OCI-LY3 (cell line): Measurements from ENCODE around the gene TMIGD3.

ENCODE experiments used
- H2AFZ ChIP-seq: fragments of 200-600, 300-600 bp; shearing (Covaris generic); 2 replicates; pipeline ENCODE4 v1.6.0; 2014; ENCODE audit warnings: antibody characterized with exemption, low read depth, low read length
- H3K27ac ChIP-seq: fragments of 200-600, 300-600 bp; sonication (generic); 2 replicates; pipeline ENCODE4 v1.5.1; 2014; ENCODE audit warnings: mild to moderate bottlenecking, low read length, moderate library complexity, mixed read lengths
- H3K27me3 ChIP-seq: fragments of 200-600, 300-600 bp; sonication (generic); 2 replicates; pipeline ENCODE4 v1.6.1; 2014; ENCODE audit warnings: low read depth, low read length, mixed read lengths
- H3K36me3 ChIP-seq: fragments of 200-600, 300-600 bp; sonication (generic); replicated peaks from 2 replicates; pipeline ENCODE3; 2014; ENCODE audit warnings: low read depth, low read length, mixed read lengths
- H3K4me1 ChIP-seq: fragments of 300-600, 200-600 bp; sonication (generic); 2 replicates; pipeline ENCODE4 v1.6.1; 2014; ENCODE audit warnings: low read length, mixed read lengths
- H3K4me2 ChIP-seq: fragments of 200-600, 300-600 bp; sonication (generic); 2 replicates; pipeline ENCODE4 v1.6.1; 2014; ENCODE audit warnings: low read length, mixed read lengths
- H3K4me3 ChIP-seq: fragments of 300-600, 200-600 bp; sonication (generic); 2 replicates; pipeline ENCODE4 v1.5.1; 2014; ENCODE audit warnings: antibody characterized with exemption, mild to moderate bottlenecking, low read length, moderate library complexity
- H3K79me2 ChIP-seq: fragments of 300-600, 200-600 bp; shearing (Covaris generic); 2 replicates; pipeline ENCODE4 v1.6.1; 2014; ENCODE audit warnings: mild to moderate bottlenecking, low read length, mixed read lengths
- H3K9ac ChIP-seq: fragments of 300-600, 200-600 bp; shearing (Covaris generic); 2 replicates; pipeline ENCODE4 v1.6.0; 2014; ENCODE audit warnings: mild to moderate bottlenecking, low read length, moderate library complexity
- H3K9me3 ChIP-seq: fragments of 200-600, 300-600 bp; shearing (Covaris generic); 2 replicates; pipeline ENCODE4 v1.6.1; 2014; ENCODE audit warnings: low read length, mixed read lengths; ENCODE audit not compliant: insufficient read depth
- H4K20me1 ChIP-seq: fragments of 200-600, 300-600 bp; sonication (generic); 2 replicates; pipeline ENCODE4 v1.6.1; 2016; ENCODE audit warnings: low read length, mixed read lengths; ENCODE audit not compliant: insufficient read depth
- CTCF ChIP-seq: fragments of 200-600, 300-600 bp; sonication (generic); IDR thresholded peaks from 2 replicates; pipeline ENCODE4 v1.5.1; 2014; ENCODE audit warnings: antibody characterized with exemption, low read length, low read depth
- EZH2phosphoT487 ChIP-seq: fragments of 200-600 bp; shearing (Covaris generic); IDR thresholded peaks from 2 replicates; pipeline ENCODE4 v1.6.1; 2018; ENCODE audit warnings: antibody characterized with exemption, mixed run types, low read depth

The TMIGD3 gene

GRCh38 chr1:111470596-111470995 is 32.8 kb downstream of the TMIGD3 start:
- peaks cover 16% of the 10 kb centered on the region for H3K4me1 ChIP-seq
- H3K9ac ChIP-seq, result peak overlapping the region; percentile 55; the same call in 1 of the 2 replicates
- peak overlapping the region; percentile 79 for H3K27ac ChIP-seq
- no peaks in the 10 kb centered on the region for H3K9me3 ChIP-seq
- H3K4me3 ChIP-seq, result peak overlapping the region; percentile 64
- peak overlapping the region; percentile 92 for H3K4me2 ChIP-seq
- no peaks in the 10 kb centered on the region for H3K79me2 ChIP-seq
- peak overlapping the region; percentile 63; the same call in 1 of the 2 replicates for H2AFZ ChIP-seq
- no peaks in the 10 kb centered on the region for H4K20me1 ChIP-seq
- H3K27me3 ChIP-seq, result no peaks in the 10 kb centered on the region
- TF ChIP-seq CTCF (no peak), EZH2phosphoT487 (no peak)
- H3K36me3 ChIP-seq, result peaks cover 15% of the 10 kb centered on the region

GRCh38 chr1:111469539-111469938 is 33.9 kb downstream of the TMIGD3 start:
- no peak for TF ChIP-seq CTCF
- TF ChIP-seq EZH2phosphoT487, result no peak
- Histone ChIP-seq H3K4me1 (peaks cover 16% of the 10 kb centered on the region), H3K27me3 (no peaks in the 10 kb centered on the region), H3K9me3 (no peaks in the 10 kb centered on the region), H3K9ac (no peak overlapping the region), H3K36me3 (peaks cover 15% of the 10 kb centered on the region), H2AFZ (no peak overlapping the region), H3K4me3 (no peak overlapping the region), H4K20me1 (no peaks in the 10 kb centered on the region), H3K27ac (no peak overlapping the region), H3K4me2 (no peak overlapping the region), H3K79me2 (no peaks in the 10 kb centered on the region)

- Histone ChIP-seq H3K9me3 (no peaks in the 10 kb centered on the region), H3K27me3 (no peaks in the 10 kb centered on the region), H3K27ac (no peak overlapping the region), H4K20me1 (no peaks in the 10 kb centered on the region), H3K79me2 (no peaks in the 10 kb centered on the region), H2AFZ (no peak overlapping the region), H3K9ac (no peak overlapping the region), H3K4me3 (no peak overlapping the region), H3K36me3 (peaks cover 15% of the 10 kb centered on the region), H3K4me1 (peaks cover 16% of the 10 kb centered on the region), H3K4me2 (no peak overlapping the region)
- TF ChIP-seq EZH2phosphoT487, result no peak
- TF ChIP-seq CTCF, result no peak
Measured at GRCh38 chr1:111468717-111469100, 34.7 kb downstream of the TMIGD3 start.

GRCh38 chr1:111467865-111468716 is 35.3 kb downstream of the TMIGD3 start:
- Histone ChIP-seq H3K36me3 (peaks cover 15% of the 10 kb centered on the region), H3K4me2 (no peak overlapping the region), H2AFZ (no peak overlapping the region), H3K9me3 (no peaks in the 10 kb centered on the region), H3K9ac (no peak overlapping the region), H3K27ac (no peak overlapping the region), H3K27me3 (no peaks in the 10 kb centered on the region), H3K4me3 (no peak overlapping the region), H3K79me2 (no peaks in the 10 kb centered on the region), H3K4me1 (peaks cover 16% of the 10 kb centered on the region), H4K20me1 (no peaks in the 10 kb centered on the region)
- TF ChIP-seq EZH2phosphoT487, result no peak
- TF ChIP-seq CTCF, result no peak
